Left ventricle myocardium inferior (tissue), 1 donor: ENCODE data around the gene HOXA7. TPM values are rescaled to one million over a fixed set of nuclear protein-coding genes. Genes with fewer than 3 reads are reported as not detected.

ENCODE experiments used
- DNase-seq: peaks from one replicate; pipeline ENCODE4 v3.0.0-alpha.2; 2020
- H3K27ac ChIP-seq: fragments of 200-600 bp; replicated peaks from 2 replicates; pipeline ENCODE4 v1.8.0; 2021
- H3K27me3 ChIP-seq: fragments of 200-600 bp; 2 replicates; pipeline ENCODE4 v1.8.0; 2021; ENCODE audit warnings: low read depth
- H3K36me3 ChIP-seq: fragments of 200-600 bp; 2 replicates; pipeline ENCODE4 v1.8.0; 2021
- H3K4me1 ChIP-seq: fragments of 200-600 bp; 2 replicates; pipeline ENCODE4 v1.8.0; 2021
- H3K4me3 ChIP-seq: fragments of 200-600 bp; 2 replicates; pipeline ENCODE4 v1.8.0; 2021; ENCODE audit warnings: mild to moderate bottlenecking, moderate library complexity
- H3K9me3 ChIP-seq: fragments of 200-600 bp; replicated peaks from 2 replicates; pipeline ENCODE4 v1.8.0; 2021
- intact Hi-C: fragments of 100-400 bp; cut with micrococcal nuclease; formaldehyde crosslinking; loops from one replicate; pipeline ENCODE4 v1.11.0; 2022
- total RNA-seq: library from RNA; stranded (reverse); fragmentation: NEBNext Ultra II Directional; extraction: Animal tissue kit (Norgen Biotek cat#: 25700); gene quantifications from one replicate; pipeline ENCODE4 v1.2.1, GENCODE V29; 2021
- TF ChIP-seq, protein P1 (sequence below): fragments of 200-600 bp; IDR thresholded peaks from 2 replicates; pipeline ENCODE4 v1.8.0; 2021; ENCODE audit warnings: antibody characterized with exemption, mild to moderate bottlenecking, borderline replicate concordance
- donor health status: DM: no; HTN: yes; CAD: no; lungs with severe emphysema.

The HOXA7 gene
- total RNA-seq, 1 donor from 2014 or later, result 0.36 TPM

DNA sequence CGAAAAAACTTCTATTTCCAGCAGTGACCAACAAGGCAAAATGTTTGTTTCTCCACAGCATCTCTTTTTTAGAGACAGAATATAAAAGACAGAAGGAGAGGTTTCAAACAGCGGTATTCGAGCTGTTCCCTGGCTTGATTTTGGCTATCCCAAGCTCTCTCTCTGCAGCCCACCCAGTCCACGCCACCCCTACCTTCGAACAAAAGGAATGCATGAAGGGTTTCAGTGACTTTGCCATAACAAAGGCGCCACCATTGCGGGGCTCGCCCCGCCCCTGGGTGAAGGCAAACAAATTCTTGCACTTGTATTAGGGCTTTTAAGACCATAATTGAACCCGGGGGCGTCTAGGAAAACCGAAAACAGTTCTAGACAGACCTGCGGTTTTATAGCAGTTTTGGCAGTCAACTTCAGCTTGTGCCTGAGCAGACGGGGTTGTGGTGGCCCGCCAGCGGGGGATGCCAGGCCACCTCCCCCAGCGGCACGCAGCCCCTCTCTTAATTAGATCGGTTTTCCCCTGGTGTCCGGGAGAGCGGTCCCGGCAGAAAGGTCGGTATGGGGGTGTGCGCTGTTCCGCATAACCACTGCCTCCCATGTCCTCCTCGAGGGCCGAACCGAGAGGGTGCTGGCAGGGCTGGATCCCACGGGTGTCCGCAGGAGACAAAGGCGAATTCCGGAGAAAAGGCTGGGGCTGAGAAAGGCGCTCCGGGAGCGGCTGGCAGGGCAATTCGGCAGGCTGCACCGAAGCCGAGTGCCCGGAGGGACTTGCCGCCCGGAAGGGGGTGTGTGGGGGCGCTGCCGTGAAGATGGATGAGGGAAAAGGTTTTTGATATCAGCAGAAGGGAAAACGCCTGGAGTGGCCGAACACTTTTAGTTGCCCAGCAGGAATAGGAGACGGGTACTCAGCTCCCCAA is 31.3 kb upstream of the HOXA7 start:
- no peak overlapping the region for H3K27ac ChIP-seq
- TF ChIP-seq, protein P1, sequence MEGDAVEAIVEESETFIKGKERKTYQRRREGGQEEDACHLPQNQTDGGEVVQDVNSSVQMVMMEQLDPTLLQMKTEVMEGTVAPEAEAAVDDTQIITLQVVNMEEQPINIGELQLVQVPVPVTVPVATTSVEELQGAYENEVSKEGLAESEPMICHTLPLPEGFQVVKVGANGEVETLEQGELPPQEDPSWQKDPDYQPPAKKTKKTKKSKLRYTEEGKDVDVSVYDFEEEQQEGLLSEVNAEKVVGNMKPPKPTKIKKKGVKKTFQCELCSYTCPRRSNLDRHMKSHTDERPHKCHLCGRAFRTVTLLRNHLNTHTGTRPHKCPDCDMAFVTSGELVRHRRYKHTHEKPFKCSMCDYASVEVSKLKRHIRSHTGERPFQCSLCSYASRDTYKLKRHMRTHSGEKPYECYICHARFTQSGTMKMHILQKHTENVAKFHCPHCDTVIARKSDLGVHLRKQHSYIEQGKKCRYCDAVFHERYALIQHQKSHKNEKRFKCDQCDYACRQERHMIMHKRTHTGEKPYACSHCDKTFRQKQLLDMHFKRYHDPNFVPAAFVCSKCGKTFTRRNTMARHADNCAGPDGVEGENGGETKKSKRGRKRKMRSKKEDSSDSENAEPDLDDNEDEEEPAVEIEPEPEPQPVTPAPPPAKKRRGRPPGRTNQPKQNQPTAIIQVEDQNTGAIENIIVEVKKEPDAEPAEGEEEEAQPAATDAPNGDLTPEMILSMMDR, result no peak
- intact Hi-C loops, result no loop called here

DNA sequence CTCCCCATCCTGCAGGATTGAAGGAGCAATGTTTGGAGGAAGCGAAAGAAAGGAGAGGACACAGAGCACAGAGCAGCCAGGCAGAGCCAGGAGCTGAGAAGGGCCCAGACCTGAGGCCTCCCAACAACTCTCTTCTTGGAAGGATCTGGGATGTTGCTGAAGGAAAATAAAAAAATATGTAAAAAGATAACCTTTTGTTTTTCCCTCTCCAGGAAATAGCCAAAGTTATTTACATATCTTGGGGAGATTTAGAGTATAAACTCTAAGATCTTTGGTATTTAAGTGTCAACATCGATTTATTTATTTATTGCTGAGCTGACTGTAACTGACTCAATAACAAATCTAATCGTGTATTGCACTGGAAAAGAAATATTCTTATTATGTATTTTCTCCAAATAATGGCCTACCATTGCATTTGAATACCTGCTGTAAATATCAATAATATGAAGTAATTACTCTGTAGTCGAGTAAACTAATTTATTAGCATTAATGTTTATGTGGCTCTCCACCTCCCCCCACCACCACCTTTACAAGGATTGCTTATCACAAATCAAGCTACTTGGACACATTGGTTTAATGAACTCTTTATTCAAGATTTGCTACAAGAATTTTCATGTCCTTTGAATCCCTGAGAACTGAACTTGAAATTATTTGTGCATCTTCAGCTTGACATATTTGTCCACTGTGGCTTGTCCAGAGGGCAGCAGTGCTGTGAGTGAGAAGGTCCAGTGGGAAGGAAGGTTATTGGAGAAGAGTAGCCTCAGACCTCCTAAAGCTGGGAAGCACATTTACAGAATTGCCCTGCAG is 30.4 kb upstream of the HOXA7 start:
- DNase-seq, result no peak
- no peaks in the 10 kb centered on the region for H3K9me3 ChIP-seq
- H3K36me3 ChIP-seq, result no peaks in the 10 kb centered on the region
- peaks cover 100% of the 10 kb centered on the region for H3K27me3 ChIP-seq
- H3K4me1 ChIP-seq, result peaks cover 53% of the 10 kb centered on the region
- H3K27ac ChIP-seq, result no peak overlapping the region
- no peak overlapping the region for H3K4me3 ChIP-seq
- TF ChIP-seq, protein P1, result no peak
- intact Hi-C loops, result no loop called here

More for the DNA sequence above, 31.3 kb upstream of the HOXA7 start:
- peaks cover 62% of the 10 kb centered on the region for H3K4me1 ChIP-seq
- DNase-seq, result no peak
- H3K27me3 ChIP-seq, result peaks cover 100% of the 10 kb centered on the region
- H3K4me3 ChIP-seq, result peak overlapping the region; percentile 50
- H3K9me3 ChIP-seq, result no peaks in the 10 kb centered on the region
- no peaks in the 10 kb centered on the region for H3K36me3 ChIP-seq

DNA sequence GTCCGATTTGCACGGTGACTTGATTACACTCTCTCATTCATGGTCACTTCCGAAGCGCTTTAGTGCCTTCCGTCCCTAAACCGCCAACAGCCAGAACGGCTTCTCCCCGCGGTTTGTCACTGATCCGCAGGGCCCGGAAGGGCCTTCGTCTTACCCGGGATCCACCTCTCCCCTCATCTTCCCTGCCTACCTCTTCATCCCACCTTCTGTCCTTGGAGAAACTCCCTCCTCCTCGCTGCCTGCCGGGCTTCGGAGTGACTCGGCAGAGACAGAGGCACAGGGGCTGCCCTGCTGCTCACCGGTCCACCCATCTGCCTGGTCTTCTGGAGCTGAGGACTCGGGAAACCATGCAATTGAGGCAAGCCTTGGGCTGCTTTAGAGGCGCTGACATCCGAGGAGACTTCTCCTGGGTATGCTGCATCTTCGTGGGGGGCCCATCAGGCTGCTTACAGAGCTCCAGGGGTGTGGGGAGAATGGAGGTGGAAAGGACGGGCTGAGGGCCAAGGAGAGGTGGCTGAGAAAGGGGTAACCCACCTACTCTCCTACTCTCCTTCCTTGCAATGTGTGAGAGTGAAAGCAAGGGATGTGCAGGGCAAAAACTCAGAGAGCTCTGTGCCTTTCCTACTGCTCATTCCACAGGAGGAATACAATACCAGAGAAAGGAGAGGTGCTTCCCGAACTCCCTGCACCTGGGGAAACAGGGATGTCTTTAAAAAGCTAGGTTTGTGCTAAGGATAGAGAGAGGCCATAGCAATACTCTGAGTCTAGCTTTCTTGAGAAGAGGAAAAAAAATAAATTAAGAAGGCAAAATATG is 29.6 kb upstream of the HOXA7 start:
- Histone ChIP-seq H3K36me3 (no peaks in the 10 kb centered on the region), H3K4me3 (no peak overlapping the region), H3K4me1 (peaks cover 52% of the 10 kb centered on the region), H3K9me3 (no peaks in the 10 kb centered on the region), H3K27me3 (peaks cover 100% of the 10 kb centered on the region), H3K27ac (no peak overlapping the region)
- intact Hi-C loops, result no loop called here
- no peak for DNase-seq
- TF ChIP-seq, protein P1, result no peak

DNA sequence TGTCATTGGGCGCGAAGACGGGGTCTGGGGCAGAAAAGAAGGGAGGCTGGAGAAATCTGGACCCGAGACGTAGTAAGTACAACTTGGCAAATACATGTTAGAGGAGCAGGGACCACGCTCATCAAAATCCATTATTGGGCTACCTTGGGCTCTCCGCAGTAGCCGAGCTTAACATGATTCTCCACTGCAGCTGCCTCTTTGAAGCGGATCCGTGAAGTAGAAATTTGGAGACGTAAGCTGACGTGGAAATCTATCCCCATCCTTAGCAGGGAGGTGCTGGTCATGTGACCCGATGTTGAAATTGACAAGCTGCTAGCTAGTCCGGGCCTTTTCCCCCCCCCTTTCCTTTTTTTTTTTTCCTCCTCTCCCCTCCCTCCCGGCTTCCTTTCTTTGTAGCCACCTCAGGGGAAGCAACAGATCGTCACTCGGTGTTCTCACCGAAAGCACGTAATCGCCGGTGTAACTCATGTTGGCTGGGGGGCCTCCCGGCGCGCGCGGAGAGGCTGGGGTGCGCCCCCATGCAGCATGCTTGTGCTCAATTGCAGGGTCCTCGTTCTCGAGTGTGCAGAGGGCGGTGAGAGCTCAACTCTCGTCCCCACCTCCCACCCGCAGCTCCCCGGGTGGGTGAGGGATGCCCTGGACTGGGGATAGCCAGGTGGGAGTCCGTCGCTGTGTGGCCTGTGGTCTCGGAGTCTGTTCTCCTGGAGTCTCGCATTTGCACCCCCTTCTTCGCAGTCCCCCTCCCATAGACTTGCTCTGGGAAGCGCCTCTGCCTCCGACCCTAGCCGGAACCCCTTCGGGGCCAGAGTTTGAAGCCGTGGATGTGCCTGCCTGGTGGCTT is 28.8 kb upstream of the HOXA7 start, which contains the start of gene HOXA11:
Gene HOXA11, minus strand, starts transcription at position 220 of the 841 bp plus-strand sequence. Its CDS starts 88 bp downstream, at position 132.
- Histone ChIP-seq H3K36me3 (no peaks in the 10 kb centered on the region), H3K27ac (no peak within 1 kb of the TSS), H3K9me3 (no peaks in the 10 kb centered on the region), H3K4me1 (peaks cover 52% of the 10 kb centered on the region), H3K4me3 (peak within 1 kb of the TSS; percentile 59), H3K27me3 (peaks cover 100% of the 10 kb centered on the region)
- TF ChIP-seq, protein P1, result no peak
- intact Hi-C loops, result no loop called here
- no peak for DNase-seq
